HG02759 (cell line): ENCODE measurements around the gene HMSD.

Experiments used
- ATAC-seq: cut with Tn5 transposase; IDR thresholded peaks from one replicate; pipeline ENCODE4 v1.9.1; 2021; ENCODE audit warnings: mild to moderate bottlenecking, moderate library complexity; ENCODE audit not compliant: unreplicated experiment

The HMSD gene

GRCh38 chr18:63953811-63954210, 4.7 kb downstream of the HMSD start:
- no peak for ATAC-seq

GRCh38 chr18:63956755-63957154, 7.7 kb downstream of the HMSD start:
- ATAC-seq: no peak

- no peak for ATAC-seq
These were observed 11.8 kb downstream of the HMSD start for GRCh38 chr18:63960891-63961290.

- ATAC-seq: no peak
These were observed 12.4 kb downstream of the HMSD start for GRCh38 chr18:63961435-63961980.

GRCh38 chr18:63962137-63962536, 13.0 kb downstream of the HMSD start:
- no peak for ATAC-seq

GRCh38 chr18:63963615-63964256, 14.6 kb downstream of the HMSD start:
- peak; percentile 81 for ATAC-seq

- ATAC-seq: no peak
These were observed 15.8 kb downstream of the HMSD start for GRCh38 chr18:63964908-63965307.

- no peak for ATAC-seq
These were observed 16.7 kb downstream of the HMSD start for GRCh38 chr18:63965716-63966330.

- ATAC-seq: peak; percentile 93
These were observed 21.1 kb downstream of the HMSD start, which contains the start of gene SERPINB8 for GRCh38 chr18:63969942-63970808. Gene SERPINB8 (plus strand): TSS chr18:63970081. CDS start chr18:63978309, 8,228 bp downstream.

- ATAC-seq: peak; percentile 7
These were observed 21.7 kb downstream of the HMSD start for GRCh38 chr18:63970809-63971205.

GRCh38 chr18:63971320-63972001, 22.4 kb downstream of the HMSD start:
- ATAC-seq: no peak

- ATAC-seq: no peak
These were observed 22.9 kb downstream of the HMSD start for GRCh38 chr18:63972002-63972376.

- no peak for ATAC-seq
These were observed 25.9 kb downstream of the HMSD start for GRCh38 chr18:63974991-63975390.

GRCh38 chr18:63975628-63976027, 26.5 kb downstream of the HMSD start:
- no peak for ATAC-seq

- ATAC-seq: no peak
These were observed 27.9 kb downstream of the HMSD start for GRCh38 chr18:63977040-63977439.

GRCh38 chr18:63979409-63979920, 30.4 kb downstream of the HMSD start:
- peak; percentile 72 for ATAC-seq

- ATAC-seq: no peak
These were observed 30.9 kb downstream of the HMSD start for GRCh38 chr18:63980027-63980426.

GRCh38 chr18:63980896-63981460, 31.9 kb downstream of the HMSD start:
- no peak for ATAC-seq

GRCh38 chr18:63981719-63982118, 32.6 kb downstream of the HMSD start:
- ATAC-seq: no peak

- ATAC-seq: no peak
These were observed 33.3 kb downstream of the HMSD start for GRCh38 chr18:63982361-63982760.
